Chondrocyte (in vitro differentiated cells): Measurements from ENCODE around the gene FILIP1L. TPM values are rescaled to one million over a fixed set of nuclear protein-coding genes. Genes with fewer than 3 reads are reported as not detected.

Source experiments
- DNase-seq: peaks from one replicate; pipeline ENCODE4 v3.0.0; 2021; ENCODE audit warnings: mixed read lengths, low spot score
- H3K27ac Mint-ChIP-seq: one replicate; pipeline ENCODE4 v1.8.0; 2021; ENCODE audit warnings: mild to moderate bottlenecking, moderate library complexity, mixed read lengths; ENCODE audit not compliant: unreplicated experiment
- H3K27me3 Mint-ChIP-seq: 2 replicates; pipeline ENCODE4 v1.8.0; 2021; ENCODE audit warnings: low read depth, mixed read lengths
- H3K36me3 Mint-ChIP-seq: 2 replicates; pipeline ENCODE4 v1.8.0; 2021; ENCODE audit warnings: low read depth, mixed read lengths
- H3K4me1 Mint-ChIP-seq: 2 replicates; pipeline ENCODE4 v1.8.0; 2021; ENCODE audit warnings: low read depth, mild to moderate bottlenecking, mixed read lengths
- H3K4me3 Mint-ChIP-seq: one replicate; pipeline ENCODE4 v1.8.0; 2021; ENCODE audit warnings: mild to moderate bottlenecking, moderate library complexity, mixed read lengths; ENCODE audit not compliant: unreplicated experiment
- H3K9me3 Mint-ChIP-seq: 2 replicates; pipeline ENCODE4 v1.8.0; 2021; ENCODE audit warnings: low read depth, mixed read lengths
- total RNA-seq: library from RNA; stranded (reverse); gene quantifications from 3 replicates; pipeline ENCODE4 v1.2.1, GENCODE V29; 2021
- TF ChIP-seq, protein P1 (sequence below): fragments of 200-600 bp; sonication (generic); IDR thresholded peaks from 2 replicates; pipeline ENCODE4 v1.5.0; 2021; ENCODE audit warnings: antibody characterized with exemption, mild to moderate bottlenecking, moderate library complexity

FILIP1L gene
- total RNA-seq, 1 donor from 2014 or later = 122 TPM

DNA sequence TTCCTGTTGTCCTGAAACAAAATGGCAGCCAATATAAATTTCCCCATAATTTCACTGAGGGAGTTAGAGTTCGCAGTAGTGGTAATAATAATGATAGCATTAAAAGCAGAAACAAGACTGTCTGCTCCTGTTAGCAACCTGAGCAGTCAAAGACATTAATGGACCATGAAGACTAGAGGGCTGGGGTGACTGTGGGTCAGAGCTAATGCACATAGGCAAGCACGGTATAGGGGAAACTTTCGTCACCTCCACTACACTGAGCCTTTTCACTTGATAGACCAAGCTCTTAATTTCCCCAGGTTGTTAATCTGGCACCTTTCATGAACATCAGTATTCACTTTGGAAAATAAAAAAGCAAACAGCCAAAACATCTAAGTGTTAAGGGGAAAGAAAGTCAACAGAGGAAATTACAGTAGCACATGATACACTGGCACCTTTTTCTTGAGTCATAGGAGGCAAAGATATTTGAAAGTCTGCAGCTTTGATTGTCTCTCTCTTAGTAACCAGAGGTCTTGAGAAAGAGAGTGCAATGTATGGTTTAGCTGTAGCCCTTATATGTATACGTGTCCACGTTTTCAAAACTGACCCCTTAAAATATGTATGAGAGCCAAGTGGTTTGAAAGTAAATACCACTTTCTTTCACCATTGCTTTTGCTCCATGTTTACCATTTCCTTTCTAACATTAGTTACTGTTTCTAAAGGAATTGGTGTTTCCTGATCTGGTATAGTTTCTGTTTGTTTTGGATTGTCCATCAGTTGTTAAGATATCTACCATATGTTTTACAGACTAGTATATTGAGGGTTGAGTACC is 104.8 kb downstream of the FILIP1L start:
- peaks cover 1% of the 10 kb centered on the region for H3K9me3 Mint-ChIP-seq
- peaks cover 51% of the 10 kb centered on the region for H3K4me1 Mint-ChIP-seq
- TF ChIP-seq, protein P1, sequence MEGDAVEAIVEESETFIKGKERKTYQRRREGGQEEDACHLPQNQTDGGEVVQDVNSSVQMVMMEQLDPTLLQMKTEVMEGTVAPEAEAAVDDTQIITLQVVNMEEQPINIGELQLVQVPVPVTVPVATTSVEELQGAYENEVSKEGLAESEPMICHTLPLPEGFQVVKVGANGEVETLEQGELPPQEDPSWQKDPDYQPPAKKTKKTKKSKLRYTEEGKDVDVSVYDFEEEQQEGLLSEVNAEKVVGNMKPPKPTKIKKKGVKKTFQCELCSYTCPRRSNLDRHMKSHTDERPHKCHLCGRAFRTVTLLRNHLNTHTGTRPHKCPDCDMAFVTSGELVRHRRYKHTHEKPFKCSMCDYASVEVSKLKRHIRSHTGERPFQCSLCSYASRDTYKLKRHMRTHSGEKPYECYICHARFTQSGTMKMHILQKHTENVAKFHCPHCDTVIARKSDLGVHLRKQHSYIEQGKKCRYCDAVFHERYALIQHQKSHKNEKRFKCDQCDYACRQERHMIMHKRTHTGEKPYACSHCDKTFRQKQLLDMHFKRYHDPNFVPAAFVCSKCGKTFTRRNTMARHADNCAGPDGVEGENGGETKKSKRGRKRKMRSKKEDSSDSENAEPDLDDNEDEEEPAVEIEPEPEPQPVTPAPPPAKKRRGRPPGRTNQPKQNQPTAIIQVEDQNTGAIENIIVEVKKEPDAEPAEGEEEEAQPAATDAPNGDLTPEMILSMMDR = no peak
- DNase-seq = no peak
- no peaks in the 10 kb centered on the region for H3K27me3 Mint-ChIP-seq
- peaks cover 2% of the 10 kb centered on the region for H3K36me3 Mint-ChIP-seq
- H3K4me3 Mint-ChIP-seq = no peak overlapping the region
- H3K27ac Mint-ChIP-seq = peak overlapping the region; percentile 82

DNA sequence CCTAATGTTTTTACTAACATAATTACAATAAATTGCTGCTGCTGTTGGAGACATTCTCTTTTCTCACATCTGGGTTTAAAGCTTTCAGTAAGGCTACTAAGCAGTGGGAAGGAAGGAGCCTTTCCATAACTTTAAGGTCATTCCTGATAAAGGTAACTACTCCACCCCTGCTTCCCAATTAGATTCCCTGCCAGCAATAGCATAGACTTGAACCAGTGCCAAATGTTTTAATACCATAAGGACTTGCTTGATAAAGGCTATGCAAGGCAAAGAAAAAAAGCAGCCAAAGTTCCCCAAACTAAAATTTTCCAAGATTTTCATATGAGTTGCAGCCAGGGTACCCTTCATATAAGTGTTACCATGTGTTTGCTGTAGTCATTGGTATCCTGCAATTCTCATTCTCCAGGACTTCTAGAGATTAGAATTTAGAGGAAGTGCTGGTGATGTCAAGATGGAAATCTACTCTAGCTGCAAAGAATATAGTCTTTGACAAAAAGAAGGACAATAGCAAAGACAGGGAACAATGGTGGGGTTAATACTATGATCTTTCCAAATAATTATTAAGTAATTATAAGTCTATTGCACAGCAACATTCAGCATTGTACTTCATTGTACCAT is 106.1 kb downstream of the FILIP1L start:
- Mint-ChIP-seq H3K4me1 (peaks cover 56% of the 10 kb centered on the region), H3K27me3 (no peaks in the 10 kb centered on the region), H3K4me3 (no peak overlapping the region), H3K36me3 (no peaks in the 10 kb centered on the region), H3K27ac (peak overlapping the region; percentile 24), H3K9me3 (no peaks in the 10 kb centered on the region)
- no peak for DNase-seq
- TF ChIP-seq, protein P1 = no peak

- no peaks in the 10 kb centered on the region for H3K9me3 Mint-ChIP-seq
- H3K36me3 Mint-ChIP-seq = no peaks in the 10 kb centered on the region
- no peak overlapping the region for H3K4me3 Mint-ChIP-seq
- DNase-seq = no peak
- peak overlapping the region; percentile 37 for H3K27ac Mint-ChIP-seq
- H3K4me1 Mint-ChIP-seq = peaks cover 65% of the 10 kb centered on the region
- TF ChIP-seq, protein P1 = no peak
- no peaks in the 10 kb centered on the region for H3K27me3 Mint-ChIP-seq
Measured at GRCh38 chr3:100007313-100007712, 107.0 kb downstream of the FILIP1L start.

DNA sequence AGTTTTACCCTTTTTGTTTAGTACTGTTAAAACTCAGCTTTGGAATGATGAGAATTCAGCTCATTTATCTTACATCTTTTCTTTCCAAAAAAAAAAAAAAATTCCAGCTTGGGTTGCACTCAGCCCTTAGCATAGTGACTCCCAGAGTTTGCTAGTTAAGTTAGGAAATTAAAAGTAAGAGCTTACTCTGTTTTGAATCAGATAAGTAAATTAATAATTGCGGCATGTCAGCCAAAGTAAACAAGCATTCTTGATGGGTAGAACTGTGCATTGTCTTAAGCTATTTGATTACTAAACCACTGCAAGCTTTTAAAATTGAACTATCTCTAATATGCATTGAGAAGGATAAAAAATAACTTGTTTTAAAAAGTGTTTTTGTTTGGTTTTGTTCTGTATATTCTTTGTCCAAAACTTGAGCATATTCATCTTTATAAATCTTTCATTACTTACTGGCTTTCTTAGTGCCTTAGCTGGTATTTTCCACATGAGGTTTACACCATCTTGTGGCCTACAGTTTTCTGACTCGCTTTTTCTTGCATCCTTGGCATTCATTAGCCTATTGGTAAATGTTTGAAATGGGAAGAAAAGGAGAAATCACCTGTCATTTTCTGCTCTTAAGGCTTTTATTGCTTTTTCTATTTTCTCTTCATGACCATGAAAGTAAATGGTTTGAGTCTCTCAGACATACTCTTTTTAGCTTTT is 107.6 kb downstream of the FILIP1L start:
- Mint-ChIP-seq H3K27ac (peak overlapping the region; percentile 37), H3K4me3 (no peak overlapping the region), H3K36me3 (no peaks in the 10 kb centered on the region), H3K4me1 (peaks cover 69% of the 10 kb centered on the region), H3K27me3 (no peaks in the 10 kb centered on the region), H3K9me3 (no peaks in the 10 kb centered on the region)
- TF ChIP-seq, protein P1 = peak; percentile 68
- DNase-seq = no peak
